ENCODE data around the gene CHP1. TPM values are rescaled to one million over a fixed set of nuclear protein-coding genes. Genes with fewer than 3 reads are reported as not detected.
"Not testable (repeated sequence)": the region's sequence is repeated elsewhere in the genome, so short reads cannot be mapped to it uniquely, and the experiment has no call there.

Gene CHP1
- 24.1 TPM for polyA plus RNA-seq (2012; ENCODE audit: insufficient read depth, insufficient read length)

GRCh38 chr15:41230650-41231421, at the start of gene CHP1, which contains the start of gene EXD1:
Gene CHP1, plus strand, starts transcription at chr15:41231268. Its CDS starts 115 bp downstream, at chr15:41231383.
Gene EXD1, minus strand, starts transcription at chr15:41230757. Its CDS starts 4,182 bp downstream, at chr15:41226575.
- H3K4me3 ChIP-seq (ENCODE audit: low read length) = peak within 1 kb of the TSS; percentile 87
- DNase-seq (ENCODE audit: low read depth, low spot score) = peak; percentile 91

- H3K4me3 ChIP-seq (ENCODE audit: low read length) = no peak overlapping the region
- no peak for DNase-seq (ENCODE audit: low read depth, low spot score)
Measured at GRCh38 chr15:41182266-41182665, 48.8 kb upstream of the CHP1 start.

DNA sequence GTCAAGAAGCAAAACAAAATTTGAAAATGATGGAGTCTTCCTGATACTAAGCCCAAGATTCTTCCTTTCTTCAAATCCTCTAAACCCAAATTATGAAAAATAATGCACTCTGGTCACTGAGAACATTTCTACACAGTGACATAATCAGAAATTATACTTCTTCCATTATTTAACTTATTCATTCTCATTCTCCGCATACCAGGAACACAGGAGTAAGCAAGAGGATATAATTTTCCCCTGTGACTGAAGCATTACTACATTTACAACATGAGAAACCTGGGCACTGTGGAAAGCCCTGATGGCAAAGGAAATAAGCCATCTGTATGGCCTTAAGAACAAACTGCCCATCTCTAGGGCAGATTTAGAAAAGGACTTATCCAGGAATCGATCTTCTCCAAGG, 47.5 kb upstream of the CHP1 start:
- DNase-seq (ENCODE audit: low read depth, low spot score) = no peak
- H3K4me3 ChIP-seq (ENCODE audit: low read length) = no peak overlapping the region

DNA sequence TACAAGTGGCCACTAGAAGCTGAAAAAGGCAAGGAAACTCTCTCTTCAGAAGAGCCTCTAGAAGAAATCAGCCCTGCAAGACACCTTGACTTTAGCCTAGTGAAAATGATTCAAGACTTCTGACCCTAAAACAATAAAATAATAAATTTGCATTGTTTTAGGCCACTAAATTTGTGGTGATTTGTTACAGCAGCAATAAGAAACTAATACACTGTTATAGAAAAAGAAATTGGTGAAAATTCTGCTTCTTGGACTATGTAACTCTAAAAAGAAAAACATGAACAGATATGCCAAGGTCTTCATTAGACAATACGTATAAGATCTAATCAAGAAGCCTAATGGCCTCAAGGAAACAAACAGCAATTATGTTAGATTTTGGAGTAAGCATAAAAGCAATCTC, 36.6 kb upstream of the CHP1 start:
- H3K4me3 ChIP-seq (ENCODE audit: low read length) = no peak overlapping the region
- DNase-seq (ENCODE audit: low read depth, low spot score) = no peak

GRCh38 chr15:41199470-41199869, 31.6 kb upstream of the CHP1 start:
- DNase-seq (ENCODE audit: low read depth, low spot score) = no peak
- no peak overlapping the region for H3K4me3 ChIP-seq (ENCODE audit: low read length)

DNA sequence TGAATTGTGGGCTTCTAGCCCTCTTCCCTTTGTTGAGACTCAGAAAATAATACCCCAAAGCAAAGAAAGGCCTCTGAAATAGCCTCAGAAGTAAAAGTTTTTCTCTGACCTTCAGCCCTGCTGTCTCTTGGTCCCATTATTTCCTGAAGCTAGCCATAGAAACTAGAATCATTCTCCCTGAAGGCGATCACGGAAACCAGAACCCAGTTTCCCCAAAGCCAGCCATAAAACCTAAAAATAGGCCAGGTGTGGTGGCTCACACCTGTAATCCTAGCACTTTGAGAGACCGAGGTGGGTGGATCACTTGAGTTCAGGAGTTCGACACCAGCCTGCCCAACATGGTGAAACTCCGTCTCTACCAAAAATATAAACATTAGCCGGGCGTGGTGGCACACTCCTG, 27.7 kb upstream of the CHP1 start:
- DNase-seq (ENCODE audit: low read depth, low spot score) = no peak
- H3K4me3 ChIP-seq (ENCODE audit: low read length) = no peak overlapping the region

- no peak overlapping the region for H3K4me3 ChIP-seq (ENCODE audit: low read length)
- DNase-seq (ENCODE audit: low read depth, low spot score) = no peak
Measured at GRCh38 chr15:41205315-41205714, 25.8 kb upstream of the CHP1 start.

- no peak overlapping the region for H3K4me3 ChIP-seq (ENCODE audit: low read length)
- no peak for DNase-seq (ENCODE audit: low read depth, low spot score)
Measured at GRCh38 chr15:41207687-41208448, 23.2 kb upstream of the CHP1 start.

- H3K4me3 ChIP-seq (ENCODE audit: low read length) = no peak overlapping the region
- no peak for DNase-seq (ENCODE audit: low read depth, low spot score)
Measured at GRCh38 chr15:41215708-41216107, 15.4 kb upstream of the CHP1 start.

- no peak for DNase-seq (ENCODE audit: low read depth, low spot score)
- H3K4me3 ChIP-seq (ENCODE audit: low read length) = no peak overlapping the region
Measured at GRCh38 chr15:41218851-41219250, 12.2 kb upstream of the CHP1 start.

DNA sequence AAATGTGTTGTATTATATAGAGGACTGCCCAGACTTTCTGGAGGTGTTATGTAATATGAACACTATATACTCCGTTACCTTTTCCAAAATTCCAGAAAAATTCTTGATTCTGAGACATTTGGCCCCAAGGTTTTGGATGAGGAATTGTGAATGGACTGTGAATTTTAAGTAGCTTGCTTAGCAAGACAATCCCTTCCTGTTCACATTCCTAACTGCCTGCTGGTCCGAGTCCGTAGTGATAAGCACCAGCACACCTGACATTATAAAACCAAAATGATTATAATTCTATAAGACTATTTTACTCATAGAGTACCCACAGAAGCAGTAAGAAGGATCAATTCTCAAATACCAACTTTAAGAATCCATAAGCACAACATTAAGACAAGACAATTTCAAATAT, 11.7 kb upstream of the CHP1 start:
- no peak for DNase-seq (ENCODE audit: low read depth, low spot score)
- no peak overlapping the region for H3K4me3 ChIP-seq (ENCODE audit: low read length)

DNA sequence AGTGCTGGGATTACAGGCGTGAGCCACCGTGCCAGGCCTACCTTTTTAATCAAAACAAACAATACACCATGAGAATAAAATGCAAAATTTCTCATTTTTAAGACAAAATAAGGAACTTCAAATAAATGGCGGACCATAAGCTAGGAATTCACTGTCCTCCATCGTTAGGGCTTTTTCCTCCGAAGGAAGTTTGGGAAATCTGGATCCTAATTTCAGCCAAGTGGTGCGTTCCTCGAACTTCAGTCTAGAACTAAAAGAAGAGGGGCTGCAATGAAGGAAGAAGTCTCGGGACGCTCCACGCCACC, 771 bp upstream of the CHP1 start:
- H3K4me3 ChIP-seq (ENCODE audit: low read length) = no peak overlapping the region
- no peak for DNase-seq (ENCODE audit: low read depth, low spot score)

DNA sequence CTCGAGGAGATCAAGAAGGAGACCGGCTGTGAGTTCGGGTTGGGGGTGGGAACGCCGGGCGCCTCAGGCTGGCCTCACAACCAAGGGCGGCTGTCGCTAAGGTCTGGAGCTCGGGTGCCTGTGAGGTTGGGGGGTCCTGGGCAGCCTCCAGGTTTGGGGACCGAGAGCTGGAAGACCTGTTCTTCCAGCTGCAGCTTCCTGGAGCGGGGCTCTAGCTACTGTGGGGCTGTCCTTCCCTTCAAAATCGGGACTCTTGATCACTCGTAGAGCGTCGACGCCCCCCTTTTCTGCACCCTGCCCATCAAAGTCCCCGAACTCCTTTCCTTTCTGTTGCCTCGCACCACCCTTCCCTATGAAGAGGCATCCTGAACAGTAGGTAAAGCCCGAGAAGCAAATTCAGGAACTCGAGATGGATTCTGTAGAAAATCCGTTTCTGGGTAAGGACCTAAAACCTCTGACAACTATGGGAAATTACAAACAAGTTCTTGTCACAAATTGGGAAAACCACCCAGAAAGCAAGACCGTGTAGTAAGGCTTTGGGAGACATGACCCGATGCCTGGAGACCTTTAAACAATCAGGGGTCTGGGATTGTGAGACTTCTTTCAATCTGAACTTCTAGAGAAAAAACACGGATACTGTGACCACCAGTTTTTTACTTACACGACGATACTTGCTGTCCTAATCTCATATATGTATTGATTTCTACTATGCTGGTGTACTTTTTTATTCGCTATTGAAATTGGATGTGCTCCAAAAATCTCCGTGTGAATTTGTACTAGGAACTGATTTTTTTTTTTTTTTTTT, 556 bp downstream of the CHP1 start:
- peak overlapping the region; percentile 87 for H3K4me3 ChIP-seq (ENCODE audit: low read length)
- DNase-seq (ENCODE audit: low read depth, low spot score) = no peak

- no peak overlapping the region for H3K4me3 ChIP-seq (ENCODE audit: low read length)
- no peak for DNase-seq (ENCODE audit: low read depth, low spot score)
Measured at GRCh38 chr15:41233367-41233771, 2.3 kb downstream of the CHP1 start.

- DNase-seq (ENCODE audit: low read depth, low spot score); H3K4me3 ChIP-seq (ENCODE audit: low read length): not testable (repeated sequence)
Measured at GRCh38 chr15:41235228-41235627, 4.2 kb downstream of the CHP1 start.

- H3K4me3 ChIP-seq (ENCODE audit: low read length) = no peak overlapping the region
- no peak for DNase-seq (ENCODE audit: low read depth, low spot score)
Measured at GRCh38 chr15:41235929-41236328, 4.9 kb downstream of the CHP1 start.

DNA sequence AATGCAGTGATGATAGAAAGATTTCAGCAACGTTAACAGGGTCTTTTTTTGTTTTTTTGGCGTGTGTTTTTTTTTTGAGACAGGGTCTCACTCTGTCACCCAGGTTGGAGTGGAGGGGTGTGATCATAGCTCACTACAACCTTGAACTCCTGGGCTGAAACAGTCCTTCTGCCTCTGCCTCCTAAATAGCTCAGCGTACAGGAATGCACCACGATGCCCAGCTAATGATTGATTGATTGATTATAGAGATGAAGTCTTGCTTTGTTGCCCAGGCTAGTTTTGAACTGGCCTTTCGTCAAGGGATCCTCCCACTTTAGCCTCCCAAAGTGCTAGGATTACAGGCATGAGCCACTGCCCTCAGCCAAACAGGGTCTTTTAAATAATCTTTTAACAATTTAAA, 7.0 kb downstream of the CHP1 start:
- H3K4me3 ChIP-seq (ENCODE audit: low read length) = no peak overlapping the region
- DNase-seq (ENCODE audit: low read depth, low spot score) = no peak

- no peak overlapping the region for H3K4me3 ChIP-seq (ENCODE audit: low read length)
- no peak for DNase-seq (ENCODE audit: low read depth, low spot score)
Measured at GRCh38 chr15:41241221-41241964, 10.3 kb downstream of the CHP1 start.

DNA sequence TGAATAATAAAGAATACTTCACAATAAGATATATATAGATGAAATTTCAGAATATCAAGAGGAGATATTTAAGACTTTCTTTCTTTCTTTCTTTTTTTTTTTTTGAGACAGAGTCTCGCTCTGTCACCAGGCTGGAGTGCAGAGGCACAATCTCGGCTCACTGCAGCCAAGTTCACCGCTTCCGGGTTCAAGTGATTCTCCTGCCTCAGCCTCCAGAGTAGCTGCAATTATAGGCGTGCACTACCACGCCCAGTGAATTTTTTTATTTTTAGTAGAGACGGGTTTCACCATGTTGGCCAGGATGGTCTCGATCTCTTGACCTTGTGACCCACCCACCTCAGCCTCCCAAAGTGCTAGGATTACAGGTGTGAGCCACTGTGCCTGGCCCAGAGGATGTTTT, 19.7 kb downstream of the CHP1 start:
- not testable (repeated sequence) for H3K4me3 ChIP-seq (ENCODE audit: low read length); DNase-seq (ENCODE audit: low read depth, low spot score)

All from Jurkat, Clone E6-1 (cell line).